Karpas-422 (cell line): ENCODE measurements around the gene FHIT. TPM values are rescaled to one million over a fixed set of nuclear protein-coding genes. Genes with fewer than 3 reads are reported as not detected.

Source experiments
- DNase-seq: peaks from one replicate; pipeline ENCODE4 v3.0.0-alpha.2; 2015
- H2AFZ ChIP-seq: fragments of 200-600 bp; sonication (generic); 2 replicates; pipeline ENCODE4 v1.6.1; 2014; ENCODE audit warnings: antibody characterized with exemption, low read length, mixed read lengths
- H3K27ac ChIP-seq: fragments of 200-600 bp; sonication (generic); 2 replicates; pipeline ENCODE4 v1.5.1; 2014; ENCODE audit warnings: mild to moderate bottlenecking, low read length, moderate library complexity
- H3K27me3 ChIP-seq: fragments of 200-600 bp; sonication (generic); 2 replicates; pipeline ENCODE4 v1.6.1; 2014; ENCODE audit warnings: low read length, mixed read lengths
- H3K36me3 ChIP-seq: fragments of 200-600 bp; sonication (generic); 2 replicates; pipeline ENCODE4 v1.6.1; 2014; ENCODE audit warnings: low read length, mixed read lengths; ENCODE audit not compliant: insufficient read depth
- H3K4me1 ChIP-seq: fragments of 200-600 bp; sonication (generic); 2 replicates; pipeline ENCODE4 v1.6.1; 2014; ENCODE audit warnings: mild to moderate bottlenecking, low read length, mixed read lengths
- H3K4me2 ChIP-seq: fragments of 200-600 bp; sonication (generic); 2 replicates; pipeline ENCODE4 v1.6.1; 2014; ENCODE audit warnings: low read length, low read depth, mild to moderate bottlenecking; ENCODE audit not compliant: poor library complexity, severe bottlenecking
- H3K4me3 ChIP-seq: fragments of 200-600 bp; sonication (generic); 2 replicates; pipeline ENCODE4 v1.5.1; 2014; ENCODE audit warnings: mild to moderate bottlenecking, antibody characterized with exemption, low read length, mixed read lengths
- H3K79me2 ChIP-seq: fragments of 200-600 bp; sonication (generic); 2 replicates; pipeline ENCODE4 v1.6.1; 2014; ENCODE audit warnings: mild to moderate bottlenecking, low read length, mixed read lengths
- H3K9ac ChIP-seq: fragments of 200-600 bp; sonication (generic); 2 replicates; pipeline ENCODE4 v1.6.0; 2014; ENCODE audit warnings: low read length
- H3K9me2 ChIP-seq: fragments of 200-600 bp; sonication (generic), shearing (Covaris generic); replicated peaks from 2 replicates; pipeline ENCODE4 v1.6.0; 2014; ENCODE audit warnings: mild to moderate bottlenecking, low read length, moderate library complexity; ENCODE audit not compliant: insufficient read depth
- H3K9me3 ChIP-seq: fragments of 300-700, 200-600 bp; sonication (generic); 2 replicates; pipeline ENCODE4 v1.6.1; 2014; ENCODE audit warnings: low read length, mixed read lengths
- H4K20me1 ChIP-seq: fragments of 200-600 bp; sonication (generic); 2 replicates; pipeline ENCODE4 v1.6.1; 2014; ENCODE audit warnings: mild to moderate bottlenecking, antibody characterized with exemption, low read length, low read depth; ENCODE audit not compliant: insufficient read depth
- total RNA-seq: library from RNA; depleted of rRNA; stranded (reverse); fragments of >200 nt; shearing (Covaris generic); gene quantifications from 2 replicates; pipeline ENCODE4 v1.2.3, GENCODE V29; 2014; ENCODE audit warnings: low replicate concordance

Gene FHIT
- total RNA-seq, 1 experiment from 2014 or later, result not detected

DNA sequence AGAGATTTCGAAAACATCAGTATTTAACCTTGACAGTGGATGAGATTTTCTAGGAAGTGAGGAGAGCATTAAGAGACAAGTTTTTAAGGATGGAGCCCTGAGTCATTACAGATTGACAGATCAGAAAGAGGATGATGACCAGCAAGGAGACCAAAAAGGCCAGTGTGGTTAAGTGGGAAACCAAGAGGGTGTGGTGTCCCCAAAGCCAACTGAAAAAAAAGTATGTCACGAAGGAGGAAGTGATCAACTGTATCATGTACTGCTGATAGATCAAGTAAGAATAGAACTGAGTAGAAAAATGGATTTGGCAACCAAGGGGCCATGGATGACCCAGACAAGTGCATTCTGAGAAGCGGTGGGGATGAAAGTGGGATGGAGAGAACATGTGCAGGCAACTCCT lies 491.8 kb downstream of the FHIT start:
- H3K27ac ChIP-seq, result no peak overlapping the region
- no peak overlapping the region for H2AFZ ChIP-seq
- no peaks in the 10 kb centered on the region for H3K36me3 ChIP-seq
- no peak for DNase-seq
- no peaks in the 10 kb centered on the region for H3K4me1 ChIP-seq
- H3K79me2 ChIP-seq, result no peaks in the 10 kb centered on the region
- no peaks in the 10 kb centered on the region for H3K27me3 ChIP-seq
- H3K9me3 ChIP-seq, result peaks cover 30% of the 10 kb centered on the region
- no peak overlapping the region for H3K4me3 ChIP-seq
- H3K4me2 ChIP-seq, result no peak overlapping the region
- no peak overlapping the region for H3K9ac ChIP-seq
- H4K20me1 ChIP-seq, result no peaks in the 10 kb centered on the region
- H3K9me2 ChIP-seq, result no peaks in the 10 kb centered on the region

DNA sequence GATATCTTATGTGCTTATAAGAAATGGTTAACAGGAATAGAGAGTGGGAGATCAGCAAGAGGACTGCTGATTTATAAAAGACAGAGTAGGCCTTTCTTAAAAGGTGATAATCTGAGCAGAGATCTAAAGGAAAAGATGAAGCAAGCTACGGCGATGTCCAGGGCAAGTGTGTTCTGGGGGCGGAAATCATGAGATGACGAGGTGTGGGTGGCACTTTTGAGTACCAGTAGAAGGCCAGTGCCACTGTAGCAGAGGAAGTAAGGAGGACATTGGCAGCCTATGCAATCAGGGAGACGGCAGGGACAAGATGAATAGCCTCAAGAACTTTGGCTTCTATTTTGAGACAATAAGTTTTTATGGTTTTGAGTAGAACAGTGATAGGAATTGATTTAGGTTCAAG lies 492.4 kb downstream of the FHIT start:
- no peak overlapping the region for H2AFZ ChIP-seq

DNA sequence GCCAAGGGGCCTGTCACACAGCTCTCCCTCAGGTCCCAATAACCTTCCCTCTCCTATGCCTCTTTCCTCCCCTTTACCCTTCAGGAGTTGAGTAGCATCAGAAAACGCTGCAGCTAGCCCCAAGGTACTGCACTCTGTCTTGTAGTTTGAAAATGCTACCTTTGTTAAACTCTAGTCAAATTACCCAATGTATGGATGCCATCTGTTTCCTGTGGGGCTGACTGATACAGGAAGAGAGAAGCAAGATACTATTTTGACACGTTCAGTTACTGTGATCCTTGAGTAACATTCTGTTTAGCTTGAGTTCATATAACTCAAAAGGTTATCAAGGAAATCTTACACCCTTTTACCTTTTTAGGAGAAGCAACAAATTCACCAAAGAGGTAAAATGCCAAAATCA lies 493.1 kb downstream of the FHIT start:
- no peaks in the 10 kb centered on the region for H3K36me3 ChIP-seq
- no peak for DNase-seq
- no peaks in the 10 kb centered on the region for H3K4me1 ChIP-seq
- no peak overlapping the region for H3K4me2 ChIP-seq
- no peaks in the 10 kb centered on the region for H3K27me3 ChIP-seq
- H3K4me3 ChIP-seq, result no peak overlapping the region
- no peak overlapping the region for H3K9ac ChIP-seq
- H4K20me1 ChIP-seq, result no peaks in the 10 kb centered on the region
- no peak overlapping the region for H2AFZ ChIP-seq
- no peaks in the 10 kb centered on the region for H3K9me2 ChIP-seq
- no peaks in the 10 kb centered on the region for H3K79me2 ChIP-seq
- peaks cover 25% of the 10 kb centered on the region for H3K9me3 ChIP-seq
- H3K27ac ChIP-seq, result no peak overlapping the region

More for the DNA sequence above, 492.4 kb downstream of the FHIT start:
- Histone ChIP-seq H3K4me1 (no peaks in the 10 kb centered on the region), H3K9ac (no peak overlapping the region), H3K4me2 (no peak overlapping the region), H3K36me3 (no peaks in the 10 kb centered on the region), H3K27ac (no peak overlapping the region), H3K9me3 (peaks cover 28% of the 10 kb centered on the region), H4K20me1 (no peaks in the 10 kb centered on the region), H3K27me3 (no peaks in the 10 kb centered on the region), H3K79me2 (no peaks in the 10 kb centered on the region), H3K9me2 (no peaks in the 10 kb centered on the region), H3K4me3 (no peak overlapping the region)
- DNase-seq, result no peak

DNA sequence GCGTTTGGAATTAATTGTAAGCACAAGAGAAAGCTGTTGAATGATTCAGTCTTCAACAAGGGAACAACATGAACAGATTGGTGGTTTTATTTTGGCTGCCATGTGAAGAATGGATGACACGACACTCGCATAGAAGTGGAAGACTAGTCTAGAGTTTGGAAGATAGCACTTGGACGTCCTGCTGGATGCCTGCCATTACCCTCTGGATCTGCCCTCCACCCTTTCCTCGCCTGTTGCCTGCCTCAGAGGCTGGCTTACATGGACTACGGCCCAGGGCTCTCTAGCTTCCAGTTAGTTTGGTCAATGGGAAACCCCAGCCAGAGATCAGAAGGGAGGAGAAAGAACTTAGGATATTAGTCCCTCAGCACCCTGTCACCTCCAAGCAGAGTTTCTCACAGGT lies 493.5 kb downstream of the FHIT start:
- no peaks in the 10 kb centered on the region for H3K27me3 ChIP-seq
- no peak overlapping the region for H3K4me2 ChIP-seq
- H3K36me3 ChIP-seq, result no peaks in the 10 kb centered on the region
- no peak overlapping the region for H3K4me3 ChIP-seq
- H4K20me1 ChIP-seq, result no peaks in the 10 kb centered on the region
- DNase-seq, result no peak
- H3K9ac ChIP-seq, result no peak overlapping the region
- H3K4me1 ChIP-seq, result no peaks in the 10 kb centered on the region
- H3K9me2 ChIP-seq, result no peaks in the 10 kb centered on the region
- peaks cover 25% of the 10 kb centered on the region for H3K9me3 ChIP-seq
- no peak overlapping the region for H2AFZ ChIP-seq
- H3K79me2 ChIP-seq, result no peaks in the 10 kb centered on the region
- H3K27ac ChIP-seq, result no peak overlapping the region

- H3K27me3 ChIP-seq, result no peaks in the 10 kb centered on the region
- H3K9me2 ChIP-seq, result no peaks in the 10 kb centered on the region
- H3K4me2 ChIP-seq, result no peak overlapping the region
- H3K79me2 ChIP-seq, result no peaks in the 10 kb centered on the region
- no peak for DNase-seq
- no peaks in the 10 kb centered on the region for H4K20me1 ChIP-seq
- no peaks in the 10 kb centered on the region for H3K36me3 ChIP-seq
- no peak overlapping the region for H2AFZ ChIP-seq
- H3K9me3 ChIP-seq, result peaks cover 30% of the 10 kb centered on the region; the same call in 1 of the 2 replicates
- H3K4me3 ChIP-seq, result no peak overlapping the region
- H3K27ac ChIP-seq, result no peak overlapping the region
- no peaks in the 10 kb centered on the region for H3K4me1 ChIP-seq
- H3K9ac ChIP-seq, result no peak overlapping the region
Observed at GRCh38 chr3:60756241-60757030, 494.8 kb downstream of the FHIT start.

DNA sequence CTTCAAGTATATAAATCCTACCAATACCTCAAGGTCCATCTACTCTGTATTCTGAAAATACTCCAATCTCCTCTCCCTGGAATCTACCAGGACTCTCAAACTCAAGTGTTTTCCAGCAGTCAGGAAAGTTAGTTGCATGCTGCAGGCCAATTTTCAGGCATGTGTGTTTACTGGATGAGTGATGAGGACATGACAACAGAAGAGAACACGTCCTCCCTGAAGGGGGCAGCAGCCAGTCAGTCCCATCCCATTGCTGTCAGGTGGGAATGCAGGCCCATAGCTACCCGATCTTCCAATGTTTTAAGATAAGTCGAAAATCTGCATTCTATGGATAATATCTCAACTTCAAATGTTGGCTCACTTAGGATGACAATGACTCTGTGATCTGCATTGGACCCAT lies 496.2 kb downstream of the FHIT start:
- Histone ChIP-seq H3K4me3 (no peak overlapping the region), H3K9me3 (peaks cover 26% of the 10 kb centered on the region; the same call in 1 of the 2 replicates), H3K9me2 (no peaks in the 10 kb centered on the region), H3K27ac (no peak overlapping the region), H4K20me1 (no peaks in the 10 kb centered on the region), H3K4me1 (no peaks in the 10 kb centered on the region), H3K27me3 (no peaks in the 10 kb centered on the region), H3K36me3 (no peaks in the 10 kb centered on the region), H3K9ac (no peak overlapping the region), H2AFZ (no peak overlapping the region), H3K4me2 (no peak overlapping the region), H3K79me2 (no peaks in the 10 kb centered on the region)
- no peak for DNase-seq

DNA sequence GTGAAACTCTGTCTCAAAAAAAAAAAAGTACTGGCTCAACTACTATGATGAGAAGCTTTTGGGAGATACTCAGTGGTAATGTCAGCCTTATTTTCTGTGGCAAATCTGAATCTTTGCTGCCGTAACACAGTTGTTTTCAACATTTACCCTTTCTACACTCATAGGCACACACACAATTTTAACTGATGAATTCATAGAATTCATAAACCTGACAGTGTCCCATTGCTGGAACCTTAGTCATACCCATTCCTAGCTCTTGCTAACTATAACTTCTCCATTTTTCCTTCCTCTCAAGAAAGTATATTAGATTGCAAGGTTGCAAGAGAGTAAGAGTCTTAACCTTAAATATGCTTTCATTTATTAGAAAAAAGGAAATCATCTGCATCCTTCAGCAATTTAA lies 496.6 kb downstream of the FHIT start:
- no peak overlapping the region for H3K4me2 ChIP-seq

GRCh38 chr3:60752809-60753208 lies 498.4 kb downstream of the FHIT start:
- no peaks in the 10 kb centered on the region for H4K20me1 ChIP-seq
- no peak for DNase-seq
- H3K36me3 ChIP-seq, result no peaks in the 10 kb centered on the region

More for the DNA sequence above, 496.6 kb downstream of the FHIT start:
- Histone ChIP-seq H2AFZ (no peak overlapping the region), H3K27ac (no peak overlapping the region), H3K9me3 (peaks cover 24% of the 10 kb centered on the region), H3K79me2 (no peaks in the 10 kb centered on the region), H3K27me3 (no peaks in the 10 kb centered on the region), H3K36me3 (no peaks in the 10 kb centered on the region), H4K20me1 (no peaks in the 10 kb centered on the region), H3K4me3 (no peak overlapping the region), H3K9me2 (no peaks in the 10 kb centered on the region), H3K9ac (no peak overlapping the region), H3K4me1 (no peaks in the 10 kb centered on the region)
- no peak for DNase-seq

More at GRCh38 chr3:60752809-60753208, 498.4 kb downstream of the FHIT start:
- H3K27me3 ChIP-seq, result no peaks in the 10 kb centered on the region
- H3K79me2 ChIP-seq, result no peaks in the 10 kb centered on the region
- no peaks in the 10 kb centered on the region for H3K9me2 ChIP-seq
- no peak overlapping the region for H3K4me3 ChIP-seq
- no peaks in the 10 kb centered on the region for H3K4me1 ChIP-seq
- no peak overlapping the region for H3K4me2 ChIP-seq
- no peak overlapping the region for H3K9ac ChIP-seq
- peaks cover 21% of the 10 kb centered on the region for H3K9me3 ChIP-seq
- H2AFZ ChIP-seq, result no peak overlapping the region
- H3K27ac ChIP-seq, result no peak overlapping the region
